Stimulated activated naive CD4-positive, alpha-beta T cell (primary cell): Measurements from ENCODE around the gene RYR1.
"Not testable (repeated sequence)": the region's sequence is repeated elsewhere in the genome, so short reads cannot be mapped to it uniquely, and the experiment has no call there.

ENCODE experiments used
- DNase-seq, 6 experiments: peaks; one replicate each; lab custom pipeline; 2025; lab: John Stamatoyannopoulos, UW

The RYR1 gene

DNA sequence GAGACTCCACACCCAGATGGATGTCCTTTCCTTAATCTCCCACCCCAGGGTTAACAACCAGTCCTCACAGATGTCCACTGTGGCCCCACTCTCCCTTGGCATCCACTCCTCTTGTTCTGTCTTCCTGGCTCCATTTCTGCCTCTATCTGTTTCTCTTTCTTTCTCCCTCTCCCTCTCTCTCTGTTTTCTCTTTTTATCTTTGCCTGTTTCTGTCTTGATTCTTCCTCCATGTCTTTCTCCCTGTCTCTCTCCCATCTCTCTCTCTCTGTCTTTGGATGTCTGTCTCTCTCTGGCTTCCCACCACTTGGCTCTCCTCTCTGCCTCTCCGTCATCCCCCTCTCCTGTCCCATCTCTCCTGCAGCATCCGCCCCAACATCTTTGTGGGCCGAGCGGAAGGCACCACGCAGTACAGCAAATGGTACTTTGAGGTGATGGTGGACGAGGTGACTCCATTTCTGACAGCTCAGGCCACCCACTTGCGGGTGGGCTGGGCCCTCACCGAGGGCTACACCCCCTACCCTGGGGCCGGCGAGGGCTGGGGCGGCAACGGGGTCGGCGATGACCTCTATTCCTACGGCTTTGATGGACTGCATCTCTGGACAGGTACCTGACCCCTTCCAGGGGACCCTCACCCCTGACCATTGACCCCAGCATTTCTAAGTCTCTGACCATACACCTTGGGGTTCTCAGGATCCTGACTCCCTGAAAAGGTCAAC is 24.4 kb downstream of the RYR1 start:
- no peak for DNase-seq

DNA sequence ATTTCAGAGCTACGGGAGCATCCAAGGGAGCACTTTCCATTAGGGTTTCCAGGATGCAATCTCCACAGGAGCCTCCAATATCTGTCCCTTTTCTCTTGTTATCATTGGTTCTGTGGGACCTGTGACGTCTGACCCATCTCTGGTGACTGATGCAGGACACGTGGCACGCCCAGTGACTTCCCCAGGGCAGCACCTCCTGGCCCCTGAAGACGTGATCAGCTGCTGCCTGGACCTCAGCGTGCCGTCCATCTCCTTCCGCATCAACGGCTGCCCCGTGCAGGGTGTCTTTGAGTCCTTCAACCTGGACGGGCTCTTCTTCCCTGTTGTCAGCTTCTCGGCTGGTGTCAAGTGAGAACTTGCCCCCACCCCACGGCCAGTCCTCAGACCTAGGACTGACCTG is 25.5 kb downstream of the RYR1 start:
- DNase-seq, result no peak

- no peak for DNase-seq
Measured at GRCh38 chr19:38463365-38463764, 29.9 kb downstream of the RYR1 start.

- no peak for DNase-seq
Measured at GRCh38 chr19:38464421-38465082, 31.1 kb downstream of the RYR1 start.

GRCh38 chr19:38466050-38466449 is 32.6 kb downstream of the RYR1 start:
- no peak for DNase-seq

- DNase-seq, result no peak
Measured at GRCh38 chr19:38467541-38468525, 34.3 kb downstream of the RYR1 start.

DNA sequence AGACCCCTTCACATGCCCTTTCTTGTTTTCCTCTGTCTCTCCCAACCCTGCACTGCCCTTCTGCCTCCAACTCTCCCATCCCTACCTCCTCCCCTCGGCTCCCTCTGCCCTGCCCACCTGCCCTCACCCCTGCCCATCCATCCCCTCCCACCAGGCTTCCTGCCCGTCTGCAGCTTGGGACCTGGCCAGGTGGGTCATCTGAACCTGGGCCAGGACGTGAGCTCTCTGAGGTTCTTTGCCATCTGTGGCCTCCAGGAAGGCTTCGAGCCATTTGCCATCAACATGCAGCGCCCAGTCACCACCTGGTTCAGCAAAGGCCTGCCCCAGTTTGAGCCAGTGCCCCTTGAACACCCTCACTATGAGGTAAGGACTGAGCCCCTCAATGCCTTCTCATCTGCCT is 35.7 kb downstream of the RYR1 start:
- no peak for DNase-seq

DNA sequence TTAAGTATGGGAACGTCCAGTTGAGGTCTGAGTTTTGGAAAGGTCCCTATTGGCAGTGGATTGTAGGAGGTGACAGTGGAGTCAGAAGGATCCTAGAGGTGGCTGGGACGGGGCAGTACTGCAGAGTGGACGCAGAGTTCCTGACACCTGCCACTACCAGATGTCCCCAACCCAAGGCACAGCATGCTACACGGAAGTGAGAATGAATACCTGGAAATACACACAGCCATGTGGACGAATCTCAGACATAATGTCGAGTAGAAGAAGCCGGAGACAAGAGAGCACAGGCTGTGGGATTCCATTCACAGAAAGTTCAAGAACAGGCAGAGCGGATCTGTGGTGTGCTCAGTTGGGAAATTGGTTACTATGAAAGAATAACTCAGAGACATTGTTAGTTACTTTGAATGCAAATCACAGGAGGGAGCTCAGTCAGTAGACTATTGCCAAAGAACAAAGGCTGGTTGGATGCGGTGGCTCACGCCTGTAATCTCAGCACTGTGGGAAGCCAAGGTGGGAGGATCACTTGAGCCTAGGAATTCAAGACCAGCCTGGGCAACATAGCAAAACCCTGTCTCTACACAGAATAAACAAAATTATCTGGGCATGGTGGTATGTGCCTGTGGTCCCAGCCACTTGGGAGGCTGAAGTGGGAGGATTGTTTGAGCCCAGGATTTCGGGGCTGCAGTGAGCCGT is 37.4 kb downstream of the RYR1 start:
- no peak for DNase-seq

DNA sequence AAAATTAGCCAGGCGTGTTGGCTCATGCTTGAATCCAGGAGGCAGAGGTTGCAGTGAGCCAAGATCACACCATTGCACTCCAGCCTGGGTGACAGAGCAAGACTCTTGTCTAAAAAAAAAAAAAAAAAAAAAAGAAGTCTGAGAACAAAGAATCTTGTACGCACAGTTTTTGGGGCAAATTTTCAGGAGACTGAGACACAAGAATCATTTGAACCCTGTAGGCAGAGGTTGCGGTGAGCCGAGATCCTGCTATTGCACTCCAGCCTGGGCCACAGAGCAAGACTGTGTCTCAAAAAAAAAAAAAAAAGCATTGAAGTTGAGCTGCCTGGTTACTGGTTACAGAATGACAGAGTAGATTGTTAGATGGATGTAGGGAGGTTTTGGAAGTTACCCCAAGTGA is 39.2 kb downstream of the RYR1 start:
- DNase-seq, result not testable (repeated sequence)

GRCh38 chr19:38473201-38473600 is 39.7 kb downstream of the RYR1 start:
- no peak for DNase-seq

GRCh38 chr19:38475176-38475575 is 41.7 kb downstream of the RYR1 start:
- no peak for DNase-seq

DNA sequence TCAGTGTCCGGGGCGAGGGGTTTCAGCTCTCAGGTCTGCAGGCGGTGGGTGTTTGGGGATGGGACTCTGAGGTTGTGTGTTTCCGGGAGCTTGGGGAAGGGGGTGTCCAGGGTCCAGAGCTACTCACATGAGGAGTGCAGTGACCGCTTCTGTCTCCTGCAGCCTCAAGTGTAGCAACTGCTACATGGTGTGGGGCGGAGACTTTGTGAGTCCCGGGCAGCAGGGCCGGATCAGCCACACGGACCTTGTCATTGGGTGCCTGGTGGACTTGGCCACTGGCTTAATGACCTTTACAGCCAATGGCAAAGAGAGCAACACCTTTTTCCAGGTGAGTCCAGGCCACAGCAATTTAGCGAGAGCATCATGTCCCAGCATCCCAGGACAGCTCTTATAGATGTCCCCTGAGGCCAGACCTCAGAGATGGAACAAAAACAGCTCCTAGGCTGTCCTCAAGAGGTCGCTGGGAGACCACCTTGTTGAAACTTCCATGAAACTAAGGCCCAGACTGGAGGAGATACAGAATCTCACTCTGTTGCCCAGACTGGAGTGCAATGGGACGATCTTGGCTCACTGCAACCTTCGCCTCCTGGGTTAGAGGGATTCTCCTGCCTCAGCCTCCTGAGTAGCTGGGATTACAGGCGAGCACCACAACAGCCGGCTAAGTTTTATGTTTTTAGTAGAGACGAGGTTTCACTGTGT is 44.9 kb downstream of the RYR1 start:
- DNase-seq, result no peak

- DNase-seq, result no peak
Measured at GRCh38 chr19:38482496-38482895, 49.0 kb downstream of the RYR1 start.

DNA sequence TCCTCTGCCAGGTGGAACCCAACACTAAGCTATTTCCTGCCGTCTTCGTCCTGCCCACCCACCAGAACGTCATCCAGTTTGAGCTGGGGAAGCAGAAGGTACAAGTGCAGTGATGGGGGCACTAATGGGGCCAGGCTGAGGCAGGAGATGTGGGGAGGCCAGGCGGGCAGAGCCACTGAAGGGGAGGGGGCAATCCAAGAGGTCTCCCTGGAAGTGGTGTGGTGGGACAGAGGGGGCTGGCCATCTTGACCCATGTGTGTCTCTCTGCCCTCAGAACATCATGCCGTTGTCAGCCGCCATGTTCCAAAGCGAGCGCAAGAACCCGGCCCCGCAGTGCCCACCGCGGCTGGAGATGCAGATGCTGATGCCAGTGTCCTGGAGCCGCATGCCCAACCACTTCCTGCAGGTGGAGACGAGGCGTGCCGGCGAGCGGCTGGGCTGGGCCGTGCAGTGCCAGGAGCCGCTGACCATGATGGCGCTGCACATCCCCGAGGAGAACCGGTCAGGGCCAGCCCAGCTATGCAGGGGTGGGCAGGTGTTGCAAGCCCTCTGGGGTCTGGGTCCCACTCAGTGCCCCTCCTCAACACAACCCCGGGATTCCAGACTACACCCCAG is 49.6 kb downstream of the RYR1 start:
- DNase-seq, result no peak

DNA sequence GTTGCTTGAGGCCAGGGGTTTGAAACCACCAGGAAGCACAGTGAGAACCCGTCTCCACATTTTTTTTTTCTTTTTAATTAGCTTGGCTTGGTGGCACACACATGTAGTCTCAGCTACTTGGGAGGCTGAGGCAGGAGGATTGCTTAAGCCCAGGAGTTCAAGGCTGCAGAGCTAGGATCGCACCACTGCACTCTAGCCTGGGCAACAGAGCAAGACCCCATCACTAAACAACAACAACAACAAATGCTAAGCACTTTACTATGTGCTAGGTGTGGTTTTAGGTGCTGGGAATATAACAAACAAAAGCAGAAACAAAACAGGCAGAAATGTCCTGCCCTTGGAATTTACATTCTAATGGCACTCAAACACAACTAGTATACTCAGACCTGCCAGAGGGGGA is 51.3 kb downstream of the RYR1 start:
- no peak for DNase-seq

DNA sequence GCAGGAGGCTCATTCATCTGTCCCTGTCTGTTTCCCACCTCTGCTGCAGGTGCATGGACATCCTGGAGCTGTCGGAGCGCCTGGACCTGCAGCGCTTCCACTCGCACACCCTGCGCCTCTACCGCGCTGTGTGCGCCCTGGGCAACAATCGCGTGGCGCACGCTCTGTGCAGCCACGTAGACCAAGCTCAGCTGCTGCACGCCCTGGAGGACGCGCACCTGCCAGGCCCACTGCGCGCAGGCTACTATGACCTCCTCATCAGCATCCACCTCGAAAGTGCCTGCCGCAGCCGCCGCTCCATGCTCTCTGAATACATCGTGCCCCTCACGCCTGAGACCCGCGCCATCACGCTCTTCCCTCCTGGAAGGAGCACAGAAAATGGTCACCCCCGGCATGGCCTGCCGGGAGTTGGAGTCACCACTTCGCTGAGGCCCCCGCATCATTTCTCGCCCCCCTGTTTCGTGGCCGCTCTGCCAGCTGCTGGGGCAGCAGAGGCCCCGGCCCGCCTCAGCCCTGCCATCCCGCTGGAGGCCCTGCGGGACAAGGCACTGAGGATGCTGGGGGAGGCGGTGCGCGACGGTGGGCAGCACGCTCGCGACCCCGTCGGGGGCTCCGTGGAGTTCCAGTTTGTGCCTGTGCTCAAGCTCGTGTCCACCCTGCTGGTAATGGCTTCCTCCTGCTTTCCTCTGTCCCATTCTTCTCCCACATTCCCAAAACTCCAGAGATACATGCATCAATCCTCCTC is 52.2 kb downstream of the RYR1 start:
- DNase-seq, result no peak

- DNase-seq, result no peak
Measured at GRCh38 chr19:38486731-38487336, 53.3 kb downstream of the RYR1 start.

- DNase-seq, result no peak
Measured at GRCh38 chr19:38488096-38488495, 54.6 kb downstream of the RYR1 start.

- DNase-seq, result no peak
Measured at GRCh38 chr19:38488776-38489481, 55.4 kb downstream of the RYR1 start.
